GM19372 (cell line): ENCODE data around the gene TYMP.
A peak's percentile ranks its signal among the peaks of the same experiment; 100 is the strongest.
"Not testable (repeated sequence)": the region's sequence is repeated elsewhere in the genome, so short reads cannot be mapped to it uniquely, and the experiment has no call there.

ENCODE experiments used
- ATAC-seq: cut with Tn5 transposase; IDR thresholded peaks from one replicate; pipeline ENCODE4 v1.9.1; 2021; ENCODE audit warnings: mild to moderate bottlenecking, low read depth, moderate library complexity; ENCODE audit not compliant: unreplicated experiment

Gene TYMP

GRCh38 chr22:50525858-50526107, 4.0 kb downstream of the TYMP start:
- ATAC-seq, result no peak

GRCh38 chr22:50525104-50525857, 4.5 kb downstream of the TYMP start, which contains the start of gene SCO2:
TSS of gene SCO2 (minus strand) at chr22:50525598. CDS start at chr22:50524411, 1,187 bp downstream.
- peak; percentile 49 for ATAC-seq

GRCh38 chr22:50524676-50525103, 5.1 kb downstream of the TYMP start:
- ATAC-seq, result no peak

GRCh38 chr22:50523806-50524675, 5.8 kb downstream of the TYMP start:
- no peak for ATAC-seq

DNA sequence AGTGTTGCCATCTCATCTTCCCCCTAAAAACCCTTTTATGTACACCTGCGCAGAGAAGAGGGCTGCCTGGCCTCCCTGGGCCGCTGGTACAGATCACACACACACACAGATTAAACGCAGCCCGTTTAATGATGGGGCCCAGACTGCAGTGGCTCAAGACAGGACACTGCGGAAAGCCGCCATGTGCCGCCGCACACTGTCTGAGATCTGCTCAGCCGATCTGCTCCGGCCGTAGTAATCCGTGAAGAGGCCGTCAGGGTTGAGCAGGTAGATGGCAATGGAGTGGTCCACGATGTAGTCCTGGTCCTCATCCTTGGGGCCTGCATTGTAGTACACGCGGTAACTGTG, 6.4 kb downstream of the TYMP start:
- ATAC-seq, result no peak

- no peak for ATAC-seq
Measured at GRCh38 chr22:50522806-50523438, 6.9 kb downstream of the TYMP start.

GRCh38 chr22:50522208-50522805, 7.5 kb downstream of the TYMP start:
- no peak for ATAC-seq

- no peak for ATAC-seq
Measured at GRCh38 chr22:50521710-50522109, 8.1 kb downstream of the TYMP start.

GRCh38 chr22:50520826-50521453, 8.9 kb downstream of the TYMP start:
- ATAC-seq, result no peak

DNA sequence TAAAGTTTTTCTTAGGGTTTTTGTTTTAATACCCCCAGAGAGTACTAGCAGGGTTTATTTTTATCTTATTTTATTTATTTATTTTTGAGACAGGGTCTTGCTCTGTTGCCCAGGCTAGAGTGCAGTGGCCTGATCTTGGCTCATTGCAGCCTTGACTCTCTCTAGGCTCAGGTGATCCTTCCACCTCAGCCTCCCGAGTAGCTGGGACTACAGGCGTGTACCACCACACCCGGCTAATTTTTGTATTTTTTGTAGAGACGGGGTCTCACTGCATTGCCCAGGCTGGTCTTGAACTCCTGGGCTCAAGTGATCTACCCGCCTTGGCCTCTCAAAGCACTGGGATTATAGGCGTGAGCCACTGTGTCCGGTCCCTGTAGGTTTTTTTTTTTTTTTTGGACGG, 9.6 kb downstream of the TYMP start:
- not testable (repeated sequence) for ATAC-seq

DNA sequence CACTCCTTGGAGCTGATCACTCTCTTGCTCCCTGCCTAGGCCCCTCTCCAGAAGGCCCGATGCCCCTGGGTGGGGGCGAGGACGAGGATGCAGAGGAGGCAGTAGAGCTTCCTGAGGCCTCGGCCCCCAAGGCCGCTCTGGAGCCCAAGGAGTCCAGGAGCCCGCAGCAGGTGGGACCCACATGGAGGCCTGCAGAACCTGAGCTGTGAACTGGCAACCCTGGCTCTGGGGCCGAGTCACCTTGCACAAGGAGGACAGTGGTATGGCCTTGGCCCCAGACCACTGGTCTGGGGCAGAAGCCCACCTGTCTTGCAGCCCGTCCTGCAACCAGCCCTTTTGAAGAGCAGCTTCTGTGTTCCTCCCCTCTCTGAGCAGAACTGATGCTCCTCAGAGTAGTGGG, 10.7 kb downstream of the TYMP start:
- ATAC-seq, result no peak

DNA sequence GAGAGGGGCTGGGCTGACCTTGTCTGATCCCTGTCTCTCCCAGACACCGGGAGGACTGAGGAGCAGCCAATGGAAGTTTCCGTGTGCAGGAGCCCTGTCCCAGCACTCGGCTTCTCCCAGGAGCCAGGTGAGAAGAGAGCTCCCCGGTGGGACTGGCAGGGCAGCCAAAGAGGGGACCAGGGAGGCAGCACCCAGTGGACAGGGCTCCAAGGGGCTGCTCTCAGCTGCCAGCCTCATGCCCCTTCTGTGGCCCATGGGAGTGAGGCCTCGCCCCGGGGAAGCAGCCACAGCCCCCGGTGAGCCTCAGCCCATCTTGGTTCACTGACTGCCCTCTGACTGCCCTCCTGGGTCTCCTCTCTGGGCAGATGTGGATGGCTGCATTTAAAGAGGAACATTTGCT, 11.2 kb downstream of the TYMP start:
- ATAC-seq, result no peak

DNA sequence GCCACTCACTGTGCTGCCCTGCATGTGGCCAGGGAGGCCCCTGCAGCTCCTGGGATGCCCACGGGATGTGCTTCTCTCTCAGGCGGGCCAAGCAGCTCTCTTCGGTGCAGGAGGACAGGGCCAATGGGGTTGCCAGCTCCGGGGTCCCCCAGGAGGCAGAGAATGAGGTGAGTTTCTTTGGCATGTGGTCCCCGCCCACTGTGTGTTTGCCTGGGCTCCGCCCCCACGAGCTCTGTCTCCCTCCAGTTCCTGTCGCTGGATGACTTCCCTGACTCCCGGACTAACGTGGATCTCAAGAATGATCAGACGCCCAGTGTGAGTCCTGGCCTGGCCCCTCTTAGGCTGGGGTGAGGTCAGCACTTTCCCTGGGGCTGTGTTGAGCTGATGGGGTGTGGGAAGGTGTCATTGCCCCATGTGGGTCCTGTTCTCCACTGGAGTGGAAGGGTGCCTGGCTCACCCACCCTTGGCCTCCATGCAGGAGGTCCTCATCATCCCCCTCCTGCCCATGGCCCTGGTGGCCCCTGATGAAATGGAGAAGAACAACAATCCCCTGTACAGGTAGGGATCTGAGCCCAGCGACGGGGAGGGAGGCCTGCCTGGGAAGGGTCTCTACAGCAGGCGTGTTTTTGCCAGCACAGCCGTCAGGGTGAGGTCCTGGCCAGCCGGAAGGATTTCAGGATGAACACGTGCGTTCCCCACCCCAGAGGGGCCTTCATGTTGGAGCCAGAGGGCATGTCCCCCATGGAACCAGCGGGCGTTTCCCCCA, 12.1 kb downstream of the TYMP start:
- no peak for ATAC-seq

DNA sequence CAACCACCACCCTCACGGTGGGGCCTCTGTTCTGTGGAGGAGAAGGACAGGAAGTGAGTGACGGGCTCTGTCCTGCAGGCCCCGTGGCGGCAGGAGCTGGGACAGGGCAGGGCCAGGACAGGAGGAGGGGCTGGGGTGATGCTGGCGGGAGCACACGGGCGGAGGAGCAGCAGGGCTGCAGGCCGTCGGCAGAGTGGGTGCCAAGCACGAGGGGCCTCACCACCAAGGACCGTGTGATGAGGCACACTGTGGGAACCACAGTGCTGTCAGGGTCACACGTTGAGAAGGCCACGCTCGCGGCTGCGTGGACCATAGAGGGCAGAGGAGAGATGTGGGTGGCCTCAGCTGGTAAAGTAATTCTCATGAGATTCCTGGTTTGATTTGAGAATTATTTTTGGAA, 12.9 kb downstream of the TYMP start:
- no peak for ATAC-seq

DNA sequence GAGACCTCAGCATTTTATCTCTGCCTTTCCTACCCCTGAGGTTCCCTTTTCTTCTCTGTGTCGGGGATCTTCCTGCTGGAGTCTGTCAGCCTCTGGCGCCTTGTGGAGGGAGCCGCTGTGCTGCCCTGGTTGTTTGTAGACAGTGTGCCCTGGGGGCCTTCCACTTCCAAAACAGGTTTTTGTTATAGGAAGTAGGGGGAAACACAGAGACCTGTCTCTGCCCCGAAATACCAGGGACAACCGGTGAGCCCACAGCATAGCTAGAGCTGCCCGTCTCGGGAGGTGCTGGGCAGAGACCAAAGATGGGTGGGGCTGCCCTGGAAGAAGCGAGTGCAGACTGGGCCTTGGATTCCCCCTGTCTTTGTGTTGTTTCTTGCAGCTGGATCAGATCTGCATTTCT, 13.7 kb downstream of the TYMP start:
- ATAC-seq, result no peak

GRCh38 chr22:50513175-50513574, 16.6 kb downstream of the TYMP start:
- no peak for ATAC-seq

- ATAC-seq, result no peak
Measured at GRCh38 chr22:50508897-50509296, 20.9 kb downstream of the TYMP start.

- peak; percentile 84 for ATAC-seq
Measured at GRCh38 chr22:50507991-50508884, 21.6 kb downstream of the TYMP start, which contains the start of gene NCAPH2. TSS of gene NCAPH2 (plus strand) at chr22:50508224. CDS start at chr22:50508338, 114 bp downstream.
